HL-60 (cell line): ENCODE results near the gene TMEM74B.

Experiments
- DNase-seq, 2 experiments: peaks; one replicate each; pipeline ENCODE4 v3.0.0-alpha.2; 2010 to 2020; ENCODE audit warnings: low read depth in 1 of 2, low spot score in 1 of 2
- H3K27ac ChIP-seq: fragments of 250-450 bp; sonication (Bioruptor Pico); replicated peaks from 2 replicates; pipeline ENCODE4 v1.5.1; 2020; ENCODE audit warnings: mild to moderate bottlenecking, moderate library complexity
- H3K27me3 ChIP-seq: fragments of 250-450 bp; sonication (Bioruptor Pico); 2 replicates; pipeline ENCODE4 v1.5.1; 2021; ENCODE audit warnings: mild to moderate bottlenecking, moderate library complexity; ENCODE audit not compliant: insufficient read depth, poor library complexity, severe bottlenecking
- H3K4me3 ChIP-seq: replicated peaks from 2 replicates; pipeline ENCODE4 v1.5.1; 2011; ENCODE audit warnings: mild to moderate bottlenecking, control low read depth, low read length; ENCODE audit not compliant: insufficient read depth
- GABPA ChIP-seq: IDR thresholded peaks from 2 replicates; pipeline ENCODE4 v1.6.1; 2012; ENCODE audit warnings: low read depth
- POLR2AphosphoS5 ChIP-seq: IDR thresholded peaks from 2 replicates; pipeline ENCODE4 v1.6.1; 2012; ENCODE audit warnings: low read depth
- REST ChIP-seq: IDR thresholded peaks from 2 replicates; pipeline ENCODE4 v1.6.1; 2012; ENCODE audit warnings: low read depth; ENCODE audit not compliant: insufficient replicate concordance
- SPI1 ChIP-seq: IDR thresholded peaks from 2 replicates; pipeline ENCODE4 v1.6.1; 2012; ENCODE audit warnings: low read depth, mild to moderate bottlenecking, borderline replicate concordance
- TF ChIP-seq, protein P1 (sequence below): IDR thresholded peaks from one replicate; pipeline ENCODE4 v1.5.1; 2011; ENCODE audit warnings: low read length, control low read depth, inconsistent platforms; ENCODE audit not compliant: insufficient read depth

The TMEM74B gene

GRCh38 chr20:1209447-1210387 is 24.9 kb upstream of the TMEM74B start:
- TF ChIP-seq SPI1 (no peak), REST (no peak), GABPA (no peak), POLR2AphosphoS5 (no peak)
- TF ChIP-seq, protein P1, sequence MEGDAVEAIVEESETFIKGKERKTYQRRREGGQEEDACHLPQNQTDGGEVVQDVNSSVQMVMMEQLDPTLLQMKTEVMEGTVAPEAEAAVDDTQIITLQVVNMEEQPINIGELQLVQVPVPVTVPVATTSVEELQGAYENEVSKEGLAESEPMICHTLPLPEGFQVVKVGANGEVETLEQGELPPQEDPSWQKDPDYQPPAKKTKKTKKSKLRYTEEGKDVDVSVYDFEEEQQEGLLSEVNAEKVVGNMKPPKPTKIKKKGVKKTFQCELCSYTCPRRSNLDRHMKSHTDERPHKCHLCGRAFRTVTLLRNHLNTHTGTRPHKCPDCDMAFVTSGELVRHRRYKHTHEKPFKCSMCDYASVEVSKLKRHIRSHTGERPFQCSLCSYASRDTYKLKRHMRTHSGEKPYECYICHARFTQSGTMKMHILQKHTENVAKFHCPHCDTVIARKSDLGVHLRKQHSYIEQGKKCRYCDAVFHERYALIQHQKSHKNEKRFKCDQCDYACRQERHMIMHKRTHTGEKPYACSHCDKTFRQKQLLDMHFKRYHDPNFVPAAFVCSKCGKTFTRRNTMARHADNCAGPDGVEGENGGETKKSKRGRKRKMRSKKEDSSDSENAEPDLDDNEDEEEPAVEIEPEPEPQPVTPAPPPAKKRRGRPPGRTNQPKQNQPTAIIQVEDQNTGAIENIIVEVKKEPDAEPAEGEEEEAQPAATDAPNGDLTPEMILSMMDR, result no peak
- no peak for DNase-seq
- Histone ChIP-seq H3K27ac (no peak overlapping the region), H3K4me3 (no peak overlapping the region), H3K27me3 (no peaks in the 10 kb centered on the region)

DNA sequence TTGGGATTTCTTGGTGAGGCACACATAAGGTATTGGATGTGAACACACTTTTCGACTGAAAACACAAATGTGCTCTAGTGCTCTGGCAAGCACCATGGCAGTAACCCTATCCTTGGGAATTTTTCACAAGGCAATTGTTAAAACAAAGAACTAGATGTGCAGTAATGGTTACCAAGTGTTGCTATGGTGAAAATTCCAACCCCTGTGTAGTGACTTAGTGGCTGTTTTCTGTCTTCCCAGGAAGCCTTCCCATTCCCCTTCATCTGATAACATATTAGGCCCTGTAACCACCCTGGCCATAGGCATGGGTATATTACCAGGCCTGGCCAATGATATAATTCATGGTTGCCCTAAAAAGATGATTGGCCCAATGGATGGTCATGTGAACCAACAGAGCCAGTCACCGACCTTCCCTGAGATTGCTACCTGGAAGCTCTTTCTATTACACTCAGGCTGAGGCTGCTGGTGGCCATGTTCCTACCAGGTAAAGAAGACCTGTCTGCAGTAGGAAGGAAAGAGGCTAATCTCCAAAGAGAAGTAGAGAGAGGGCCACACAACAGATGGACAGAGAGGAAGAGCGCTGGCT is 22.6 kb upstream of the TMEM74B start:
- Histone ChIP-seq H3K27ac (no peak overlapping the region), H3K4me3 (no peak overlapping the region), H3K27me3 (no peaks in the 10 kb centered on the region)
- no peak for DNase-seq
- no peak for TF ChIP-seq GABPA
- no peak for TF ChIP-seq REST
- TF ChIP-seq, protein P1, result no peak
- TF ChIP-seq POLR2AphosphoS5, result no peak
- TF ChIP-seq SPI1, result no peak

- no peak for DNase-seq
- no peak for TF ChIP-seq GABPA
- no peaks in the 10 kb centered on the region for H3K27me3 ChIP-seq
- H3K4me3 ChIP-seq, result no peak overlapping the region
- no peak overlapping the region for H3K27ac ChIP-seq
Observed at GRCh38 chr20:1206366-1207148, 21.8 kb upstream of the TMEM74B start.

- Histone ChIP-seq H3K4me3 (no peak overlapping the region), H3K27ac (no peak overlapping the region), H3K27me3 (no peaks in the 10 kb centered on the region)
- DNase-seq, result no peak
- no peak for TF ChIP-seq POLR2AphosphoS5
- TF ChIP-seq, protein P1, result no peak
- no peak for TF ChIP-seq SPI1
- TF ChIP-seq REST, result no peak
- TF ChIP-seq GABPA, result no peak
Observed at GRCh38 chr20:1205802-1206201, 21.0 kb upstream of the TMEM74B start.
